Right kidney (tissue), 1 donor: ENCODE data around the gene ZCCHC3.
A peak's percentile ranks its signal among the peaks of the same experiment; 100 is the strongest.

Source experiments
- DNase-seq: peaks from one replicate; pipeline ENCODE4 v3.0.0-alpha.2; 2016

ZCCHC3 gene

GRCh38 chr20:278607-279571, 18.5 kb upstream of the ZCCHC3 start:
- DNase-seq: peak; percentile 59

- no peak for DNase-seq
These were observed 13.2 kb upstream of the ZCCHC3 start for GRCh38 chr20:284172-284571.

- no peak for DNase-seq
These were observed 10.9 kb upstream of the ZCCHC3 start for GRCh38 chr20:286508-286907.

- DNase-seq: no peak
These were observed 8.2 kb upstream of the ZCCHC3 start for GRCh38 chr20:288956-289692.

- DNase-seq: no peak
These were observed 7.7 kb upstream of the ZCCHC3 start for GRCh38 chr20:289693-290083.

GRCh38 chr20:290084-290831, 7.1 kb upstream of the ZCCHC3 start, which contains the start of gene C20orf96:
Gene C20orf96, minus strand, starts transcription at chr20:290750. Its CDS starts 140 bp downstream, at chr20:290610.
- peak; percentile 88 for DNase-seq

GRCh38 chr20:294602-295001, 2.8 kb upstream of the ZCCHC3 start:
- no peak for DNase-seq

GRCh38 chr20:295804-296203, 1.6 kb upstream of the ZCCHC3 start:
- DNase-seq: no peak

GRCh38 chr20:297925-298775, 780 bp downstream of the ZCCHC3 start:
- DNase-seq: peak; percentile 86

GRCh38 chr20:298776-299391, 1.5 kb downstream of the ZCCHC3 start:
- DNase-seq: no peak

- no peak for DNase-seq
These were observed 3.1 kb downstream of the ZCCHC3 start for GRCh38 chr20:300345-300990.

- DNase-seq: no peak
These were observed 4.8 kb downstream of the ZCCHC3 start for GRCh38 chr20:301886-302848.

- no peak for DNase-seq
These were observed 8.4 kb downstream of the ZCCHC3 start for GRCh38 chr20:305745-306144.

- no peak for DNase-seq
These were observed 11.2 kb downstream of the ZCCHC3 start for GRCh38 chr20:308427-309038.

- no peak for DNase-seq
These were observed 12.0 kb downstream of the ZCCHC3 start for GRCh38 chr20:309306-309840.

GRCh38 chr20:309841-310644, 12.7 kb downstream of the ZCCHC3 start:
- peak; percentile 90 for DNase-seq

- no peak for DNase-seq
These were observed 13.3 kb downstream of the ZCCHC3 start for GRCh38 chr20:310645-311044.

- DNase-seq: no peak
These were observed 14.2 kb downstream of the ZCCHC3 start for GRCh38 chr20:311609-312008.
